Stomach (tissue), 9 donors: ENCODE measurements around the gene FAM170A. TPM values are rescaled to one million over a fixed set of nuclear protein-coding genes. Genes with fewer than 3 reads are reported as not detected.

Experiments
- DNase-seq, 2 donors: peaks; one replicate each; pipeline versions ENCODE4 v3.0.0 to v3.0.0-alpha.2; 2013 to 2019
- H3K27ac ChIP-seq, 5 donors: fragments of 200-600 bp in 4 of 5; sonication (generic) in 4 of 5; one replicate each; pipeline ENCODE4 v1.5.1; 2013 to 2019; ENCODE audit warnings: mild to moderate bottlenecking in 1 of 5, moderate library complexity in 1 of 5
- H3K27me3 ChIP-seq, 3 donors: fragments of 200-600 bp; sonication (generic); one replicate each; pipeline ENCODE4 v1.5.1; 2017 to 2019; ENCODE audit warnings: mixed run types in 1 of 3
- H3K36me3 ChIP-seq, 4 donors: fragments of 200-600 bp; sonication (generic); 1 replicate in 3 of 4; 2 replicates in 1 of 4; pipeline ENCODE4 v1.5.1; 2016 to 2019
- H3K4me1 ChIP-seq, 4 donors: fragments of 200-600 bp; sonication (generic); one replicate each; pipeline ENCODE4 v1.5.1; 2016 to 2019
- H3K4me3 ChIP-seq, 4 donors: fragments of 200-600 bp; sonication (generic) in 3 of 4; one replicate each; pipeline ENCODE4 v1.5.1; 2016 to 2019; ENCODE audit warnings: mild to moderate bottlenecking in 1 of 4
- H3K9me3 ChIP-seq, 4 donors: fragments of 200-600 bp; sonication (generic); one replicate each; pipeline ENCODE4 v1.5.1; 2016 to 2019
- CTCF ChIP-seq, 7 experiments: fragments of 450-650 bp in 4 of 7; fragments of 200-600 bp in 3 of 7; sonication (generic) in 3 of 7; IDR thresholded peaks; one replicate each; pipeline ENCODE4 v1.5.1; 2016 to 2019; ENCODE audit warnings: antibody characterized with exemption in 7 of 7, control low read depth in 2 of 7, mild to moderate bottlenecking in 1 of 7
- EP300 ChIP-seq: sonication (generic); formaldehyde crosslinking; IDR thresholded peaks from one replicate; pipeline ENCODE4 v1.6.1; 2017; ENCODE audit warnings: antibody characterized with exemption
- POLR2A ChIP-seq, 4 donors: fragments of 450-650 bp; IDR thresholded peaks; one replicate each; pipeline ENCODE4 v1.6.1; 2016; ENCODE audit warnings: antibody characterized with exemption in 4 of 4, control low read depth in 2 of 4, mild to moderate bottlenecking in 1 of 4, moderate library complexity in 1 of 4
- POLR2AphosphoS5 ChIP-seq, 3 donors: sonication (generic); formaldehyde crosslinking; IDR thresholded peaks; one replicate each; pipeline ENCODE4 v1.6.1; 2016; ENCODE audit warnings: antibody characterized with exemption in 3 of 3
- WGBS, 5 donors: extraction: QIAGEN DNeasy Blood & Tissue Kit in 3 of 5; methylation state at CpG; one replicate each; pipeline versions ENCODE4 v1.1.5 to v1.1.7; 2013 to 2018; 5-methylcytosine and 5-hydroxymethylcytosine counted together
- intact Hi-C: fragments of 100-400 bp; cut with DNase I; formaldehyde crosslinking; loops from one replicate; pipeline ENCODE4 v1.15.1; 2023; ENCODE audit warnings: low total_unique reads
- polyA plus RNA-seq, 3 donors: library from polyadenylated mRNA; stranded (reverse); fragments of 200-250 nt; gene quantifications; one replicate each; pipeline ENCODE4 v1.2.3, GENCODE V29; 2013
- total RNA-seq, 5 donors: library from RNA; depleted of rRNA; stranded (reverse); fragments of >200 nt; gene quantifications; one replicate each; pipeline versions ENCODE4 v1.1.0 to v1.2.3, GENCODE V29; 2014 to 2016
- donor health status: healthy with polysubstance abuse.
- donor health status: Bipolar disorder and iron deficiency.
- donor health status: healthy.

The FAM170A gene
- total and polyA plus RNA-seq, 8 donors, result 0.20 TPM; not detected in 7

GRCh38 chr5:119613937-119614336 is 15.4 kb upstream of the FAM170A start:
- intact Hi-C loops, result no loop called here
- Histone ChIP-seq H3K27me3 (no peaks in the 10 kb centered on the region), H3K27ac (no peak overlapping the region), H3K4me1 (no peaks in the 10 kb centered on the region), H3K36me3 (no peaks in the 10 kb centered on the region), H3K4me3 (no peak overlapping the region), H3K9me3 (no peaks in the 10 kb centered on the region)
- DNase-seq, result no peak
- TF ChIP-seq POLR2AphosphoS5 (IDR thresholded peaks at IDR 0.05), result no peak
- no peak for TF ChIP-seq EP300
- TF ChIP-seq POLR2A (IDR thresholded peaks at IDR 0.05), result no peak
- no peak for TF ChIP-seq CTCF (IDR thresholded peaks at IDR 0.05)

- H3K4me3 ChIP-seq, result no peak overlapping the region
- no peaks in the 10 kb centered on the region for H3K4me1 ChIP-seq
- 46 to 57% (median 52%) methylated on average over 2 of the region's 2 CpGs for WGBS, 5 donors
- no peaks in the 10 kb centered on the region for H3K9me3 ChIP-seq
- H3K36me3 ChIP-seq, result no peaks in the 10 kb centered on the region
- H3K27me3 ChIP-seq, result no peaks in the 10 kb centered on the region
- intact Hi-C loops, result no loop called here
- no peak for DNase-seq
- no peak for TF ChIP-seq EP300
- TF ChIP-seq POLR2AphosphoS5 (IDR thresholded peaks at IDR 0.05), result no peak
- TF ChIP-seq POLR2A (IDR thresholded peaks at IDR 0.05), result no peak
- no peak for TF ChIP-seq CTCF (IDR thresholded peaks at IDR 0.05)
- no peak overlapping the region for H3K27ac ChIP-seq
Measured at GRCh38 chr5:119614838-119615237, 14.5 kb upstream of the FAM170A start.

- H3K36me3 ChIP-seq, result no peaks in the 10 kb centered on the region
- no peak overlapping the region for H3K4me3 ChIP-seq
- intact Hi-C loops, result no loop called here
- no peaks in the 10 kb centered on the region for H3K27me3 ChIP-seq
- H3K9me3 ChIP-seq, result no peaks in the 10 kb centered on the region
- TF ChIP-seq CTCF (IDR thresholded peaks at IDR 0.05) (no peak), EP300 (no peak), POLR2A (IDR thresholded peaks at IDR 0.05) (no peak), POLR2AphosphoS5 (IDR thresholded peaks at IDR 0.05) (no peak)
- H3K4me1 ChIP-seq, result no peaks in the 10 kb centered on the region
- DNase-seq, result no peak
- 42 to 87% (median 70%) methylated on average over 2 of the region's 2 CpGs for WGBS, 5 donors
- no peak overlapping the region for H3K27ac ChIP-seq
Measured at GRCh38 chr5:119626086-119626485, 3.3 kb upstream of the FAM170A start.

GRCh38 chr5:119630752-119631440 is 1.5 kb downstream of the FAM170A start:
- intact Hi-C loops, result no loop called here
- Histone ChIP-seq H3K4me3 (no peak overlapping the region), H3K4me1 (no peaks in the 10 kb centered on the region), H3K27me3 (no peaks in the 10 kb centered on the region), H3K9me3 (no peaks in the 10 kb centered on the region), H3K36me3 (no peaks in the 10 kb centered on the region), H3K27ac (no peak overlapping the region)
- DNase-seq, result no peak
- 69 to 81% (median 76%) methylated on average over 9 of the region's 9 CpGs for WGBS, 5 donors
- TF ChIP-seq POLR2A (IDR thresholded peaks at IDR 0.05), result no peak
- no peak for TF ChIP-seq POLR2AphosphoS5 (IDR thresholded peaks at IDR 0.05)

- intact Hi-C loops, result no loop called here
- TF ChIP-seq POLR2AphosphoS5 (IDR thresholded peaks at IDR 0.05) (no peak), POLR2A (IDR thresholded peaks at IDR 0.05) (no peak), CTCF (IDR thresholded peaks at IDR 0.05) (no peak), EP300 (no peak)
Measured at GRCh38 chr5:119631660-119632059, 2.3 kb downstream of the FAM170A start.

More at GRCh38 chr5:119631660-119632059, 2.3 kb downstream of the FAM170A start:
- WGBS, 5 donors, result 88 to 96% (median 90%) methylated on average over 3 of the region's 3 CpGs
- H3K36me3 ChIP-seq, result no peaks in the 10 kb centered on the region
- no peaks in the 10 kb centered on the region for H3K27me3 ChIP-seq
- no peak overlapping the region for H3K4me3 ChIP-seq
- no peaks in the 10 kb centered on the region for H3K4me1 ChIP-seq
- DNase-seq, result no peak
- H3K9me3 ChIP-seq, result no peaks in the 10 kb centered on the region
- H3K27ac ChIP-seq, result no peak overlapping the region
